SIG-M5 treated with dmso at 0.1 percent for 504 hours (cell line): ENCODE results near the gene DOCK10.

ENCODE experiments used
- DNase-seq: peaks from one replicate; lab custom pipeline; 2025; ENCODE audit not compliant: unreplicated experiment; lab: John Stamatoyannopoulos, UW

DOCK10 gene

DNA sequence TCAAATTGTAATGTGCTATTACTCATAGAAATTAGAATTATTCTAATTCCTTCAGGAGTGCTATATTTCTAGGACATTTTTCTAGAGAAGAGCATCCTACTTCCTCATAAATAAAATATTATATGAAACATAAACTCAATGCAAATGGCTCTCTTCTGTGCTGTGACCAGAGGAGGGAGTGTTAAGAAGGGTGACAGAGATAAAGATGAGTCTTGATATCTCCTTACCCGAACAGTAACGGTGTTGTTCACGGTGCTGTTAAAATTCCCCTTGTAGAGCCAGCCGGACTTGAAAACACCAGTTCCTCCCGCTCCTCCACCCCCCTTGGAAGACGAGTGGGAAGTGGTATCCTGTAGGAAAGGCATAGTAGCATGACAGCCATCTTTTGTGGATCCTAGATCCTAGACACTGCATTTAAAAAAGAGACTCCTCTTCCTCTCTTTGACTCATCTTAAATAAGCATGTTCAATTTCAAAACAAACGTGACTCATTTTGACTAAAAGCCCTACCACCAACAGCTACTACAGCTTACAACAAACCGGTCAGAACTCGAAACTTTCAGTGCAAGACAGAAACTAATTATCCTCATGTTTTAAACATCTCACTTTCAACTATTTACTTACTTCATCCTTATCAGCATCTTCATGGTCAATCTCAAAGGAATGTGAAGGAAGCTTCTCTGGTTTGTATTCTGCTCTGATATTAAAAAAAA, 156.3 kb downstream of the DOCK10 start:
- peak; percentile 84 for DNase-seq

DNA sequence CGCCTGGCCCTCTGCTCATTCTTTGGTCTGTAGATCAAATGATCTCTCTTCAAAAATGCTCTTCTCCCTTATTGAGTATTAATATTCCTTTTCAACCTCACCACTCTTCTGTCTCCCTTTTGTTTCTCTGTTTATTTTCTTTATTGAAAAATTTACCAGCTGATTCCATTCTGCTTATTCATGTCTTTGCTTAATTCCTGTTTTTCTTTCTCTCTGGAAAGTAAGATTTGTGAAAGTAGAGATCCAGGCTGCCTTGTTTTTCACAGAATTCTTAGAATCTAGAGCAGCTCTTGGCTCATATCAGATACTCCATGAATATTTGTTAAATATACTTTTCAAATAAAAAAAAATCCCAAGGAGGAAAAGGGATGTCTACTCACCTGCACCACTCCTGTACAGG, 157.0 kb downstream of the DOCK10 start:
- no peak for DNase-seq

DNA sequence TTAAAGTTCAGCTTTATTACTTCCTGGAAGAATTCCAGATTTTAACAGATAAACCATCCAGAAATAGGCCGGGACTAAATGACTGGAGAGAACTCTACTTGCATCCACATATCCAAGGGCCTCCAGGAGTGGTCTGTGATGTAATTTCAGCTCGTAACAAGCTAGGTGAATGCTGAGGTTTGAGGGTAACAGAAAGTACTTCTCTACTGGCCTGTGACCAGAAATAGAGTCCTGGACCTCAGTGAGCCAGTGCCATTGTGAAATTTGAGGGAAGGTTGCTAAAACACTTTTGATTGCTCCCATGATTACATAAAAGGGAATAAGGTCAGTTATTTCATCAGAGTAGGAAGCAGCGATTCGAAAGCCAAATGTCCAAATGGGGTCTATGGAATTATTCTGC, 158.1 kb downstream of the DOCK10 start:
- DNase-seq = peak; percentile 92

DNA sequence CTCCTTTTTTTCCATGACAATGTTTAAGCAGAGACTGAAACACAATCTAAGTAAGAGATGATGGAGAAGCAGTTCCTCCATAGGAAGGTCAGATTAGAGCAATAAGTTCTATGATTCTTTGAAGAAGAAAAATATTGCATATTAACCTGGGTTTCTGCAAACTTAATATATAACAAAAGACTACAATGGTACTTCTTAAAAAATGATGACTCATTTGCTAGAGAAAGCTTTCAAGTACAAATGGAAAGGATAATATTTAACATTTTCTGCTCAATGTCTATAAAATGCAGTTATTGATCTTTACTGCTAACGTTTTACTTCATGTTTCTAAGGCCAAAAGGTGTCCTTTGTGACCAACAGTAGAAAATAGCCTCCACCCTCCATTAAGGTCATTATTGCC, 158.6 kb downstream of the DOCK10 start:
- no peak for DNase-seq

DNA sequence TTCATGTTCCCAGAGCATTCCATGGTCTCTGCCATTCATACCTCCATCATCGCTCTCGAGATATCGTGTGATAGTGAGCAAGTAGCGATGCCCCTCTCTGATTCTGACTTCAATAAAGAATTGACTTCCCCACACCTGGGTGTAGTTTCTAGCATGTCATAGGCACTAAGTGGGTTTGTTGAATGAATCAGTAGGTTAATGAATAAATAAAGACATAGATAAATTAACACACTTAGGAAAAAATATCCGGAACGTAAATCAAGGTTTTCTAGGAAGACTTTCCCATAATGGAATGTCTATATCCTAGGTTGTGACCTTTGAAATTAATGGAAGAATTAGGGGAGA, 159.1 kb downstream of the DOCK10 start:
- DNase-seq = no peak

DNA sequence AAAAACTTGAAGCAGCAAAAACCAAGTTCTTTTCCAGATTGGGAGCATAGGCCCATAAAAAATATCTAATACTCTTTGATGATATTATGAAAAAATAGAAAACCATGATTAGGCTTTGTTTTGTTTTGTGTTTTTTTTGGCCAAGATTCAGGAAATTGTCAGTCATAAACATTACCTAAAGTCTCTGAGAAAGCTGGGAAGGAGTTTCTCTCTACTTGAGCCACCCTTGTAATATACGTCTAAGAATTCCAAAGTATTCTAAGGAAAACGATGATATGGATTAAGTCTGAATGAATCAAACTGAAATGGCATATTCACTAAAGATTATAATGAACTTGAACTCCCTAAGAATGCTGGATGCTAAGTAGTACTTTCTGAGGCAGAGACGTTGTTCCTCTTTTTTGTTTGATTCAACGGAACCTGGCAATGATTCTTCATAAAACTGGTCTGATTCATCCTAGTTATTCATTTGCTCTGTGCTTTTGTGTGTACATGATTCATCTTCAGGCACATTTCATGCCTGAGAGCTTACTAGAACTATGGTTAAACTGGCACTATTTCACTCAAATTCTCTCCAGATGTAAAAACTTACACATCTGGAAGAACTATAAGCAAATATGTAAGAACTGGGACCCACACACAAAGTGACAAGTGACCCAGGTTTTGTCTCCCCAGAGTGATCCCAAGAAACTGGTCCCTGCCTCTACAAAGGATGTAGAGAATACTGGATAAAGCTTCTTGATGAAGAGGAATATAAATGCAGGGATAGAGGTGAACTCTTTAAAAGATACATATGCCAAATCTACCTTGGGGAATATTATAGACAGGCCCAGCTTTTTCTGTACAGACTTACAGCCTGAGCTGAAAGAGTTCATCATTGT, 159.7 kb downstream of the DOCK10 start:
- peak; percentile 76 for DNase-seq

DNA sequence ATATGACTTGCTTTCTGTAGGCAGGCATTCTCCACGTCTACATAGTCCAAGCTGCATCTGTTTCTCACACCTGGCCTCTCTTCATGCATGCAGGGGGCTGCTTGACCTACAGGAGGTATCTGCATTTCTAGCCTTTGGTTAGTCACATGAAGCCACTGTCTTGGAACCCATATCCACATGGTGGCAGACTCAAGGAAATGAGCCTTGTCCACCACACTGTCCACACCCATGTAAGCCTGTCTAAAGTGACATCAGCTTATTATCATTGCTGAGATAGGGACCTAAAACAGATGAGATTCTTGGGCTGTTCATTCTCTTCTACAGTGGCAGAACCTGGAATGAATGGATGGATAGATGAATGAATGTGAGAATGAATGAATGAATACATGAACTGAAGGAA, 160.4 kb downstream of the DOCK10 start:
- no peak for DNase-seq

DNA sequence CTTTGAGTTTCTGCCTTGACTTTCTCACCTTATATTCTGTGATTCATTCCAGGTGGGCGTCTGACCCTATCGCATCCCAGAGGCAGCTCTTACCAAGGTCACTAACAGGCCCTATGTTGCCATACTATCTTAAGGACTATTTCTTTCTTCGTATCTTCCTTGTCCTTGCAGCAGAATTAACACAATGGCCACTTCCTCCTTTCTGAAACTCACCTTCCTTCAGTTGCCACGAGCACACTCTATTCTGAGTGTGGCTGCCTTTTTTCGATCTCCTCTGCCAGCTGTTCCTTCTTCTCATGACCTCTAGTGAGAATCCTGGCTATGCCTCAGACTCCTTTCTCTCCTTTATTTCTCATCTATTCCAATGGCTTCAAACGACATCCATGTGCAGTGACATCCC, 165.7 kb downstream of the DOCK10 start:
- peak; percentile 15 for DNase-seq

DNA sequence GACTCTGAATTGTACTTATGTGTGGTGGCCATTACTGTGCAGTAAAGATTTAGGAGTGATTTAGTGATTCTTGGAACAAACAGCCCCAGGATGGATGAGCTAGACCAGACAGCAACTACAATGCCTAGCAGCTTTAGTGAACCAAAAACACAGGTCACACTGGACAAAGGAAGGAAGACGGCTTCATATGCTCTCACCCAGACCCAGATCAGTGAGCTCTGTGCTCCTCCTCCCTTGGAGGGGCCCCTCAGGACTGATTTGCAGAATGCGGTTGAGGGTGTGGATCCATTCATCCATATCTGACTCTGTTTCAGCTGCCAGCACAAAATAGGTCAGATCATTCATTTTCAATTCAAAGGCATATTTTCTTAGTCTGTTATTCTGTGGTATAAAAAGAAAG, 166.4 kb downstream of the DOCK10 start:
- DNase-seq = no peak

DNA sequence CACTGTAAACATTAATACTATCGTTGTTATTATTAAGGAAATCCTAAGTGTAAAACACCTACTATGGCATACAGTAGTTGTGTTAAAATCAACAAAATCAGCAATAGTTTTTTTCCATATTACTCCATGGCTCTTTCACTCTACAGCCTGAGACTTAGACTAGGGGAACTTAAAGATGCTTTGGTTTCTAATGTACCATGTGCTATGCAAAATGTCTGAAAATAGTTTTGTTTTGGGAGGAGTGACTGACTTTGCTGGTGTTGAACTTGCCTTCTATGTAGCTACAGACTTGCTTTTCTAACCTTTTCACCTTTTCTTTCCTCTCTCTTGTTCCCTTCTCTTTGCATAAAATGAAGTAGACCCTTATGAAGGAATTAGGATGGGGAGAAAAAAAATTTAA, 167.1 kb downstream of the DOCK10 start:
- no peak for DNase-seq

DNA sequence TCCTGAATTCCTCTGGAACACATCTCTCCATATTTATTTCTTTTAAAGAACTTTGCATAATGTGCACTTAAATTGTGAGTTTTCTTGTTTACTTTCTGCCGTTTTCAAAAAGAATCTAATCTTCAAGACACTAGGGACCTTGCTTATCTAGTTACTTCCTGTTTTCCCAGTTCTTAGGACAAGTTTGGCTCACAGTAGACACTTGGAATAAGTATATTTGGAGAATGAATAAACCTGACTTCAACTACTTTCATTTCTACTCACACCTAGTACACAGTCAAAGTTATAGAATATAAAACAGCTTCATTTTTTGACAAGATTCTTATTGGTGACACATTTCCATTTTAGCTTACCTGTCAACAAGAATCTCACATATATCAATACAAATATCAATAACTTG, 170.5 kb downstream of the DOCK10 start:
- DNase-seq = no peak

DNA sequence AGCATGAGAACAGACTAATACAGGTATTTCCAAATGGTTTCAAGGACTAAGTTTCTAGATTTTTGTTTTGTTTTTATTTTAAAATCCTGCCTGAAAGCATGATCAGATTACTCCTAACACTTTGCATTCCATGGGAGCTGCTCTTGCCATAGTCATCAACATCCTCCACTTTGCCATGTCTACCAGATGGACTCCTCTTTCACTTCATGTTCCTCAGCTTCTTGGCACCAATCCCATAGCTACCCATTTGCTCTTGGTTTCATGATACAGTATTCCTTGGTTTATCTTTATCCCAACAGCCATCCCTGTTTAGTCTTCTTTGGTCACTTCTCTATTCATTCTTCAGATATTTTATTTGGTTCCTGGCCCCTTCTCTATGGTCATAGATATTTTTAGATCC, 171.9 kb downstream of the DOCK10 start:
- DNase-seq = no peak

DNA sequence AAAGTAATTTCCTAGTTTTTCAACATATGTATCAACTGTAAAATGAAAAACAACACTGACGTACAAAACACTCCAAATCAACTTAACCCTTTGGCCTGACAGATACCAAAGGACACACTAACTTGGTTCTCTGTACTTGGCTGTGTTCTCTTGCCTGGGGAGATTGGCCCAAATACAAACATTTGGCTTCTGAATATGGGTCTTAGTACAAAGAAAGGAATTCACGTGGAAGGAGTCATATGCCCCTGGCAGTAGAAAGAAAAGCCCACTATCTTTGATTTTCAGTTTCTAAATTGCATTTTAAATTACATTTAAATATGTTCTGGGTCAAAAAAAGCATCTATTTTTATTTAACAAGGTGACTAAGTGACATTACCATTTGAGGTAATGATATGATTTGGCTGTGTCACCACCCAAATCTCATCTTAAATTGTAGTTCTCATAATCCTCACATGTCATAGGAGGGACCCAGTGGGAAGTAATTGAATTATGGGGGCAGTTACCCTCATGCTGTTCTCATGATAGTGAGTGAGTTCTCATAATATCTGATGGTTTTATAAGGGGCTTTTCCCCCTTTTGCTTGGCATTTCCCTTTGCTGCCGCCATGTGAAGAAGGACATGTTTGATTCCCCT, 172.6 kb downstream of the DOCK10 start:
- no peak for DNase-seq

DNA sequence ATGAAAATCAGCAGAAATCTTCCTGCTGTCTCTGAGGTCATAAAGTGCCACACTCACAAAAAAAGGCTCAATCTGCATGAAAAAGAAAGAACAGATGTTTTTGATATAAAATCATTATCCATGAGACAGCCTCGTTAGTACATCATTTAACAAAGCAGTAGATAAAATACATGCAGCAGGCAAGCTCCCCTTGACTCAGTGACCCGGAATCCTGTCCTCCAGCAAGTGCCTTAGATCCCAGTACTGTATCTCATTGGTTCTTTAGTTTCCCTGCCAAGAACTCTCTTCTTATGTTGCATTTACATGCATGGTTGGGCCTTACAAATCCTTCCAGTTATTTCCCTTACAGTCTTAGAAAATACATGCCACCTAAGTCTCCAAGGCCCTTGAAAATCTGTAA, 177.3 kb downstream of the DOCK10 start:
- DNase-seq = no peak

DNA sequence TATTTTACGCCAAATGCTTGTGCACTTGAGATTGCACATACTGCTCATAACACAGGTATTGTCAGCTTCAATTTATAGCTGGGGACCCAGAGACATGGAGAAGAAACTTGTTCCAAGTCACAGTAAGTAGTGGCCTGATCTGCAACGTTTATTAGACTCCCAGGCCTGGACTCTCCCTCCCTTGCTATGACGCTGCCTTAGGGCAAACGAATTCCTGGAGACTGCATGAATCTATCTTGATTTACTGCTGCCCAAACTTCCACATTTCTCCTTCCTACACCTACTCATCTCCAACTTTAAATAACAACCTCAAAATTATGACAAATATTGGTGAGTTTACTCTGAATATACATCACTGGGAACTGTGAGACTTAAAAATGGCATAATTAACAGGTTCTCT, 181.0 kb downstream of the DOCK10 start:
- DNase-seq = no peak

DNA sequence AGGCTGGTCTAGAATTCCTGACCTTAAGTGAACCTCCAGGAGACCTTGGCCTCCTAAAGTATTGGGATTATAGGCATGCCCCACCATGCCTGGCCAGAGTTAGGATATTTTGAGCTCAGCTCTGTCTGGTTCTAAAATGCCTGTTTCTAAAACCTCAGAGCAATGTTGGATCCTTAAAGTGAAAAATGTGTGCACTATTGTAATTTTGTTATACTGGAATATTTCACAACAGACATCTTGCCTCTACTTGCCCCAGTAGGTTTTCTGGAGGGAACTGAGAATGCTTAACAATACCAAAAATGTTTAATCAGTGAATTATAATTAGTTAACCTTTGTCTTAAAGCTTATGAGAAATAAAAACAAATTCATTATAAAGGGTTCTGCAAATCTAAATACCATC, 181.5 kb downstream of the DOCK10 start:
- no peak for DNase-seq

DNA sequence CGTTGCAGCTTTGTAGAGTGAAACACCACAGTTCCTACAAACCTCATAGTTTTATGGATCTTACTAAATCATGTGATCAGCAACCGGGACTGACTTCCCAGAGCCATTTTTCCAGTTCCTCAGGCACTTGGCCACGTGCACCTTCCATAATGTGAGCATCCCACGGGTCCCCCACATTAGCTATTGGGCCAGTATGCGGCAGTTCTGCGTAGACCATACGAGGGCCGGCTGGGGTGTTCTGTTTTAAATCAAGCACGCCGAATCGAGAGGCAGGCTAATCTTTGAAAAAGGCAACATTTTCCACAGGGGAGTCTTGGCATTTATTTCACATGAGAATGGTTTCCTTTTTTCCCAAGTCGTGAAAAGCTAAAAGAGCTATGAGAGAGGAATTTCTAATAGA, 190.5 kb downstream of the DOCK10 start:
- no peak for DNase-seq

DNA sequence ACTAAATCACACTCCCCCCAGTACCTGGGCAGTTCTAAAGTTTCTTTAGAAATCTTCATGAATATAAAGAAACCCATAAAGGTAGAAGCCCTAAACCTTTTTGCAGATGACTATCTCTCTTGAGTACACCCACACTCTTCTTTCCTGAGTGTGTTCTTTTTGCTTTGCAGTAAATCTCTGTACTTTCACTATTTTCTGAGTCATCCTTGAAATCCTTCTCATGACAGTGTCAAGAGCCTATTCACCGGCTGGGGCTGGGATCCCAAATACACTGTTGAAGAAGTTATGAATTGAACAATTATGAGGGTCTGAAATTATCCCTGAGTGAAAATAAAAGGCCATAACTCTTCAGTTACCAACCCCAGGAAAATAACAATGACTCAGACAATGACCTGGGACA, 192.2 kb downstream of the DOCK10 start:
- DNase-seq = no peak

DNA sequence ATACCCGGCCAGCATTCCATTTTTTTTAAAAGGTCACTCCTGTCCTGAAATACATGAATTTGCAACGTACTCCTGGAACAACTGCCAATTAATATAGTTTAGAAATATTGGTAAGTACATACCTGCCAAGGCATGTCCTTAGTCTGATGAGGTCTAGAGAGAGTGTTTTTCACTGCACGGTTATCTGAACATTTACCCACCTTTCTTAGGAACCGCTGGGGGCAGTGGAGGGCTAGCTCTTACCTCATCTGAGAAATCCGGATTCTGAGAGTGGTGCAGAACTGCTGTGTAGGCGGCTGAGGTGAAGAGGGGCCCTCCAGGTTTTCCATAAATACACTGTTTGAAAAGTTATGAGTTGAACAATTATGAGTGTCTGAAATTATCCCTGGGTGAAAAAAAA, 193.0 kb downstream of the DOCK10 start:
- no peak for DNase-seq

DNA sequence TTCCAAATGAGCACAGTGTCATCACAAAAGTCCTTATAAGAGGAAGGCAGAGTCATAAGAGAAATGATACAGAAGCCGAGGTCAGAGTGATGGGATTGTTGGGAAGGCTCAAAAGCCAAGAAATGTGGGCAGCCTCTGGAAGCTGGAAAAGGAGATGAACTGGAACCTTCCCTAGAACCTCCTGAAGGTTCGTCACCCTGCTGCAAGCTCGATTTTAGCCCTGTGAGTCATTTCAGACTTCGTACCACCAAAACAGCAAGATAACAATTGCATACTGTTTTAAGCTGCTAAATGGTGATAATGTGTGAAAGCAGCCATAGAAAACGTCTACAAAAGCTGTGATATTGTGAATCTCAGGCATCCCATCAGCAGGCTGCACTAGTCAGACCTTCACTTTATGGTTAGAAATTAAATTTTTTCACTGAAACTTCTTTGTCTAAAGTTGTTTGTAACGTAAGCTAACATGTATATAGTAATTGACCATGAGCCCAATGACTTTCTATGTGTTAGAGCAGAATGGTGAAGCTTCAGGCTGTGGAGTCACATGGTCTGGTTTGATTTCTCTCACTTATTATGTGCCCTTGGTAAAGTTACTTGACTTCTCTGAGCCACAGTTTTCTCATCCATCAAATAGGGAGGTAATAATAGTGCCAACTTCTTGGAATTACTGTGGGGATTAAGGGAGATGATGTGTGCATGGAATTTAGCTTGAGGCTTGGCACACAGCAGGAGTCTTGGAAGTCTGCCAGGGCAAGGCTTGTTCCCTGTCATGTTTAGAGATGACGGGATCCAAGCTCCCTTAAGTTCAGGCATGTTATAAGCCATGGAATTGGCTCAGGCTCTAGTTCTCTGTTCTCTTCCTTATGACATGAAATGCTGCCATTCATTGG, 194.1 kb downstream of the DOCK10 start:
- DNase-seq = no peak

DNA sequence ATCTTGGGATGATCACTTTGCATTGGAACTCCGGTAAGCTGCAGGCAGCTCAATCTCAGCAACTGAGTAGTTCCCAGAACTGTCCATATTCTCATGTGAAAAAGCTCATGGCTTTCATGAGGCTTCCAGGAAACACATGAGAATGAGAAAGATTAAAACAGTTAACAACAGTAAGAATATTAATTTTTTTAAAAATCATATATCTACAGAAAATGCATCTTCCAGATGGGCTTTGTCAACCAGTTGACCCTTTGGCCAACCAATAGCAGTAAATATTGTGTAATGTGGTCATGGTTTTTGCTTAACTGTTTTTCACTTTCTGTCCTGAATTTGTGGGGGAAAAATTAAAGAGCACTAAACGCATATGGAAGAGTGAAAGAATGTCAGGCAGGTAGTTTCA, 194.9 kb downstream of the DOCK10 start:
- DNase-seq = no peak
